HEK293 (cell line): ENCODE results near the gene TSPO.

Experiments
- CTCF ChIA-PET: fragments of 350-600 bp; formaldehyde crosslinking; extraction: SDS; loops from one replicate; lab custom pipeline; 2021; ENCODE audit warnings: antibody characterized with exemption; lab: Yijun Ruan, JAX
- POLR2A ChIA-PET: fragments of 300-600 bp; formaldehyde crosslinking; extraction: SDS; loops from one replicate; lab custom pipeline; 2020; ENCODE audit warnings: antibody characterized with exemption, inconsistent platforms; lab: Yijun Ruan, JAX
- H3K27ac ChIP-seq: fragments of 200-500 bp; sonication (Bioruptor generic); 2 replicates; pipeline ENCODE4 v1.5.1; 2014; ENCODE audit warnings: low read depth, low read length, control low read depth, inconsistent platforms; ENCODE audit errors: extremely low read depth
- H3K36me3 ChIP-seq, 2 experiments: fragments of 200-500 bp in 1 of 2; sonication (Bioruptor generic) in 1 of 2; 1 replicate in 1 of 2; 2 replicates in 1 of 2; pipeline ENCODE4 v1.5.1; 2014 to 2017; ENCODE audit warnings: inconsistent platforms in 2 of 2, low read length in 2 of 2; ENCODE audit not compliant: control insufficient read depth in 2 of 2, insufficient read depth in 1 of 2
- H3K4me1 ChIP-seq: fragments of 200-500 bp; sonication (Bioruptor generic); 2 replicates; pipeline ENCODE4 v1.5.1; 2014; ENCODE audit warnings: mild to moderate bottlenecking, low read length, inconsistent platforms; ENCODE audit not compliant: control insufficient read depth, insufficient read depth
- H3K4me3 ChIP-seq: 2 replicates; pipeline ENCODE4 v1.5.1; 2011; ENCODE audit warnings: low read depth, mild to moderate bottlenecking, control low read depth, low read length, moderate library complexity
- H3K9me3 ChIP-seq: fragments of 200-500 bp; sonication (Bioruptor generic); 2 replicates; pipeline ENCODE4 v1.5.1; 2014; ENCODE audit warnings: low read depth, low read length, inconsistent platforms; ENCODE audit not compliant: control insufficient read depth, insufficient read depth
- GLI2 ChIP-seq: fragments of 450-650 bp; formaldehyde crosslinking; IDR thresholded peaks from 2 replicates; pipeline ENCODE4; 2017; ENCODE audit warnings: missing biosample characterization, missing genetic modification characterization, low read depth, borderline replicate concordance
- GLIS2 ChIP-seq: fragments of 450-650 bp; formaldehyde crosslinking; IDR thresholded peaks from 2 replicates; pipeline ENCODE4 v1.5.1; 2016; ENCODE audit warnings: missing biosample characterization, missing genetic modification characterization
- KLF1 ChIP-seq: fragments of 450-650 bp; formaldehyde crosslinking; IDR thresholded peaks from 2 replicates; pipeline ENCODE4 v1.5.1; 2016; ENCODE audit warnings: missing biosample characterization, missing genetic modification characterization
- PRDM1 ChIP-seq: fragments of 450-650 bp; formaldehyde crosslinking; IDR thresholded peaks from 2 replicates; pipeline ENCODE4; 2016; ENCODE audit warnings: missing biosample characterization, missing genetic modification characterization
- PRDM10 ChIP-seq: fragments of 450-650 bp; formaldehyde crosslinking; IDR thresholded peaks from 2 replicates; pipeline ENCODE4 v1.5.1; 2016; ENCODE audit warnings: missing biosample characterization, missing genetic modification characterization
- PRDM6 ChIP-seq: fragments of 450-650 bp; formaldehyde crosslinking; IDR thresholded peaks from 2 replicates; pipeline ENCODE4 v1.5.1; 2017; ENCODE audit warnings: missing biosample characterization, missing genetic modification characterization
- SALL2 ChIP-seq: fragments of 450-650 bp; formaldehyde crosslinking; IDR thresholded peaks from 2 replicates; pipeline ENCODE4 v1.5.0; 2017; ENCODE audit warnings: missing biosample characterization, mild to moderate bottlenecking, missing genetic modification characterization, borderline replicate concordance
- SCRT1 ChIP-seq: fragments of 450-650 bp; formaldehyde crosslinking; IDR thresholded peaks from 2 replicates; pipeline ENCODE4 v1.5.1; 2016; ENCODE audit warnings: missing biosample characterization, missing genetic modification characterization, borderline replicate concordance
- YY2 ChIP-seq: fragments of 450-650 bp; formaldehyde crosslinking; IDR thresholded peaks from 2 replicates; pipeline ENCODE4 v1.5.1; 2016; ENCODE audit warnings: missing biosample characterization, missing genetic modification characterization
- ZBTB17 ChIP-seq: fragments of 450-650 bp; formaldehyde crosslinking; IDR thresholded peaks from 2 replicates; pipeline ENCODE4 v1.5.1; 2016; ENCODE audit warnings: missing biosample characterization, missing genetic modification characterization
- ZBTB7A ChIP-seq: fragments of 450-650 bp; formaldehyde crosslinking; IDR thresholded peaks from 2 replicates; pipeline ENCODE4 v1.5.1; 2016; ENCODE audit warnings: low read depth, missing biosample characterization, missing genetic modification characterization
- ZNF121 ChIP-seq: fragments of 450-650 bp; formaldehyde crosslinking; IDR thresholded peaks from 2 replicates; pipeline ENCODE4 v1.5.1; 2016; ENCODE audit warnings: missing biosample characterization, missing genetic modification characterization
- ZNF132 ChIP-seq: fragments of 450-650 bp; formaldehyde crosslinking; IDR thresholded peaks from 2 replicates; pipeline ENCODE4 v1.5.1; 2017; ENCODE audit warnings: missing biosample characterization, missing genetic modification characterization, borderline replicate concordance
- ZNF221 ChIP-seq: fragments of 450-650 bp; formaldehyde crosslinking; IDR thresholded peaks from 2 replicates; pipeline ENCODE4 v1.5.1; 2017; ENCODE audit warnings: missing biosample characterization, missing genetic modification characterization, borderline replicate concordance
- ZNF26 ChIP-seq: fragments of 450-650 bp; formaldehyde crosslinking; IDR thresholded peaks from 2 replicates; pipeline ENCODE4 v1.5.1; 2016; ENCODE audit warnings: missing biosample characterization, missing genetic modification characterization
- ZNF354C ChIP-seq: fragments of 450-650 bp; formaldehyde crosslinking; IDR thresholded peaks from 2 replicates; pipeline ENCODE4 v1.5.1; 2016; ENCODE audit warnings: missing biosample characterization, missing genetic modification characterization, low read depth, borderline replicate concordance
- ZNF391 ChIP-seq: fragments of 450-650 bp; formaldehyde crosslinking; IDR thresholded peaks from 2 replicates; pipeline ENCODE4 v1.5.1; 2016; ENCODE audit warnings: low read depth, missing biosample characterization, missing genetic modification characterization, borderline replicate concordance
- ZNF510 ChIP-seq: fragments of 450-650 bp; formaldehyde crosslinking; IDR thresholded peaks from 2 replicates; pipeline ENCODE4 v1.5.1; 2018; ENCODE audit warnings: mild to moderate bottlenecking, missing genetic modification characterization, missing biosample characterization; ENCODE audit not compliant: insufficient replicate concordance
- ZNF549 ChIP-seq: fragments of 450-650 bp; IDR thresholded peaks from 2 replicates; pipeline ENCODE4 v1.5.1; 2018; ENCODE audit warnings: missing biosample characterization, missing genetic modification characterization, mild to moderate bottlenecking, inconsistent platforms, moderate library complexity
- ZNF585B ChIP-seq: fragments of 450-650 bp; formaldehyde crosslinking; IDR thresholded peaks from 2 replicates; pipeline ENCODE4 v1.5.1; 2016; ENCODE audit warnings: missing biosample characterization, missing genetic modification characterization
- ZNF624 ChIP-seq: fragments of 450-650 bp; formaldehyde crosslinking; IDR thresholded peaks from 2 replicates; pipeline ENCODE4 v1.5.1; 2017; ENCODE audit warnings: missing biosample characterization, missing genetic modification characterization
- ZNF645 ChIP-seq: fragments of 450-650 bp; formaldehyde crosslinking; IDR thresholded peaks from 2 replicates; pipeline ENCODE4; 2016; ENCODE audit warnings: missing biosample characterization, missing genetic modification characterization
- ZNF785 ChIP-seq: fragments of 450-650 bp; formaldehyde crosslinking; IDR thresholded peaks from 2 replicates; pipeline ENCODE4 v1.5.1; 2016; ENCODE audit warnings: missing biosample characterization, missing genetic modification characterization
- ZSCAN30 ChIP-seq: fragments of 450-650 bp; IDR thresholded peaks from 2 replicates; pipeline ENCODE4 v1.5.1; 2018; ENCODE audit warnings: missing biosample characterization, mild to moderate bottlenecking, missing genetic modification characterization, moderate library complexity

The TSPO gene

GRCh38 chr22:43157874-43158546 lies 6.7 kb downstream of the TSPO start (continued):
- TF ChIP-seq PRDM1 (tag by site-specific recombination): no peak
- TF ChIP-seq PRDM10 (tag by site-specific recombination): peak; percentile 67
- TF ChIP-seq ZNF221: no peak
- TF ChIP-seq ZNF510 (tag by site-specific recombination): no peak
- no peak for TF ChIP-seq ZBTB7A (tag by site-specific recombination)
- no peak for TF ChIP-seq PRDM6 (tag by site-specific recombination)
- no peak for TF ChIP-seq SALL2 (tag by site-specific recombination)
- peak; percentile 94 for TF ChIP-seq ZBTB17 (tag by site-specific recombination)
- TF ChIP-seq GLIS2 (tag by site-specific recombination): peak; percentile 58
- TF ChIP-seq YY2 (tag by site-specific recombination): no peak
- no peak for TF ChIP-seq ZNF624 (tag by site-specific recombination)
- TF ChIP-seq ZNF26 (tag by site-specific recombination): no peak
- TF ChIP-seq ZNF549: no peak
- TF ChIP-seq GLI2: no peak
- no peak for TF ChIP-seq KLF1 (tag by site-specific recombination)
- no peak for TF ChIP-seq ZNF585B (tag by site-specific recombination)
- no peak for TF ChIP-seq ZSCAN30 (tag by site-specific recombination)

GRCh38 chr22:43158778-43159483 lies 7.6 kb downstream of the TSPO start:
- Histone ChIP-seq H3K9me3 (no peaks in the 10 kb centered on the region), H3K4me3 (no peak overlapping the region), H3K36me3 (peaks cover 0 to 4% of the 10 kb centered on the region in 2 experiments; a peak in 1 of 3 replicates), H3K4me1 (no peaks in the 10 kb centered on the region), H3K27ac (no peak overlapping the region)
- no peak for TF ChIP-seq SCRT1 (tag by site-specific recombination)
- no peak for TF ChIP-seq ZNF391 (tag by site-specific recombination)
- TF ChIP-seq ZNF645: no peak
- no peak for TF ChIP-seq ZNF785 (tag by site-specific recombination)
- TF ChIP-seq ZNF132: no peak
- TF ChIP-seq ZNF121 (tag by site-specific recombination): no peak
- TF ChIP-seq ZNF354C: no peak
- ChIA-PET POLR2A (interaction anchor here (0.6 kb wide), 1 partner anchor 28 kb away, joined by 3 read pairs; the partner anchor contains the start of gene TTLL12), CTCF (interaction anchor here (0.6 to 0.9 kb wide), 5 partner anchors 11 to 423 kb away, joined by 3 to 4 read pairs (median 3); no protein-coding TSS in a partner anchor)
